ENCODE results near the gene ZNF653.

DNA sequence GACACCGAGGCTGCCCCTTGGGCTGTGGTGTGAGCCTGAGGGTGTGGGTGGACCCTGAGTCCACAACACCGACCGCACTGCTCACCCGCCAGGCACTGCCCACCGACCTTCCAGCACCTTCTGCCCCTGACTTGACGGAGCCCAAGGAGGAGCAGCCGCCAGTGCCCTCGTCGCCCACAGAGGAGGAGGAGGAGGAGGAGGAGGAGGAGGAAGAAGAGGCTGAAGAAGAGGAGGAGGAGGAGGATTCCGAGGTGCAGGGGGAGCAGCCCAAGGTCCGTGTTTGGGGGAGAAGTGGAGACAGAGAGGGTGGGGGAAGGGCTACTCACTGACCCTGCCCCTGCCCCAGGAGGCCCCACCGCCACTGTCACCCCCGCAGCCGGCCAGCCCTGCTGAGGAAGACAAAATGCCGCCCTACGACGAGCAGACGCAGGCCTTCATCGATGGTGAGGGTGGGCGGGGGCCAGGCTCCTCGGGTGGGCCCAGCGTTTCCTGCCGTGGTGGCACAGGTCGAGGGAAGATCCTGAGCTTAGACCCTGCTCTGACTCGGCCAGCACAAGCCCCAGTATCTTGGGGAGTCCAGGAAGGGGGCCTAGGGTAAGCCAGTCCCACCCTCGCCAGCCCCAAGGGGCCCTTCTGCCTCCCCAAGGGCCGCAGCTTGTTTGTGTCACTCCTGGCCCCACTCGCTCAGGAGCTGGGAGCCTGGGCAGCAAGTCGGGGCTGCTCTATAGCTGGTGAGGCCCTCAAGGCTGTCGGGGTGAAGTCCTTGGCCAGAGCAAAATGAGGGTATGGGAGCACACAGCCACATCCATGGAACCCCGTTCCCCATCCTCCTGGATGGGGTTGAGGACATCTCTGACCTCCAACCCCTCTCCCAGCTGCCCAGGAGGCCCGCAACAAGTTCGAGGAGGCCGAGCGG lies 58.0 kb downstream of the ZNF653 start:
- TF ChIP-seq, protein P1, sequence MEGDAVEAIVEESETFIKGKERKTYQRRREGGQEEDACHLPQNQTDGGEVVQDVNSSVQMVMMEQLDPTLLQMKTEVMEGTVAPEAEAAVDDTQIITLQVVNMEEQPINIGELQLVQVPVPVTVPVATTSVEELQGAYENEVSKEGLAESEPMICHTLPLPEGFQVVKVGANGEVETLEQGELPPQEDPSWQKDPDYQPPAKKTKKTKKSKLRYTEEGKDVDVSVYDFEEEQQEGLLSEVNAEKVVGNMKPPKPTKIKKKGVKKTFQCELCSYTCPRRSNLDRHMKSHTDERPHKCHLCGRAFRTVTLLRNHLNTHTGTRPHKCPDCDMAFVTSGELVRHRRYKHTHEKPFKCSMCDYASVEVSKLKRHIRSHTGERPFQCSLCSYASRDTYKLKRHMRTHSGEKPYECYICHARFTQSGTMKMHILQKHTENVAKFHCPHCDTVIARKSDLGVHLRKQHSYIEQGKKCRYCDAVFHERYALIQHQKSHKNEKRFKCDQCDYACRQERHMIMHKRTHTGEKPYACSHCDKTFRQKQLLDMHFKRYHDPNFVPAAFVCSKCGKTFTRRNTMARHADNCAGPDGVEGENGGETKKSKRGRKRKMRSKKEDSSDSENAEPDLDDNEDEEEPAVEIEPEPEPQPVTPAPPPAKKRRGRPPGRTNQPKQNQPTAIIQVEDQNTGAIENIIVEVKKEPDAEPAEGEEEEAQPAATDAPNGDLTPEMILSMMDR (IDR thresholded peaks at IDR 0.05) = no peak
- TF ChIP-seq POLR2A (IDR thresholded peaks at IDR 0.05) = no peak

All from thyroid gland (tissue), 4 donors.